DMS53 treated with DMSO at 0.1 percent for 48 hours (cell line): ENCODE data around the gene KLRK1.
"Not testable (repeated sequence)": the region's sequence is repeated elsewhere in the genome, so short reads cannot be mapped to it uniquely, and the experiment has no call there.

Source experiments
- DNase-seq: peaks from one replicate; lab custom pipeline; 2025; ENCODE audit not compliant: unreplicated experiment; lab: John Stamatoyannopoulos, UW

Gene KLRK1

GRCh38 chr12:10362828-10363657, 26.8 kb downstream of the KLRK1 start:
- DNase-seq: peak; percentile 68

GRCh38 chr12:10362325-10362724, 27.5 kb downstream of the KLRK1 start:
- peak; percentile 78 for DNase-seq

GRCh38 chr12:10361622-10362021, 28.2 kb downstream of the KLRK1 start:
- peak; percentile 88 for DNase-seq

GRCh38 chr12:10361084-10361483, 28.8 kb downstream of the KLRK1 start:
- DNase-seq: peak; percentile 40

- no peak for DNase-seq
These were observed 30.9 kb downstream of the KLRK1 start for GRCh38 chr12:10358969-10359368.

- no peak for DNase-seq
These were observed 31.7 kb downstream of the KLRK1 start for GRCh38 chr12:10358131-10358530.

GRCh38 chr12:10354502-10354901, 35.3 kb downstream of the KLRK1 start:
- peak; percentile 97 for DNase-seq

- DNase-seq: peak; percentile 85
These were observed 35.8 kb downstream of the KLRK1 start for GRCh38 chr12:10354071-10354470.

- not testable (repeated sequence) for DNase-seq
These were observed 38.4 kb downstream of the KLRK1 start for GRCh38 chr12:10351457-10351856.

- DNase-seq: no peak
These were observed 47.8 kb downstream of the KLRK1 start for GRCh38 chr12:10341892-10342509.

GRCh38 chr12:10340946-10341345, 48.9 kb downstream of the KLRK1 start:
- not testable (repeated sequence) for DNase-seq

GRCh38 chr12:10339053-10339840, 50.6 kb downstream of the KLRK1 start:
- no peak for DNase-seq

- not testable (repeated sequence) for DNase-seq
These were observed 51.4 kb downstream of the KLRK1 start for GRCh38 chr12:10338470-10338869.

GRCh38 chr12:10336196-10336595, 53.6 kb downstream of the KLRK1 start:
- DNase-seq: not testable (repeated sequence)

- DNase-seq: peak; percentile 92
These were observed 58.1 kb downstream of the KLRK1 start for GRCh38 chr12:10331642-10332239.

- not testable (repeated sequence) for DNase-seq
These were observed 61.1 kb downstream of the KLRK1 start for GRCh38 chr12:10328691-10329090.
